Transverse colon (tissue), 4 donors: ENCODE measurements around the gene ANTKMT. TPM values are rescaled to one million over a fixed set of nuclear protein-coding genes. Genes with fewer than 3 reads are reported as not detected.

ENCODE experiments used
- DNase-seq: peaks from one replicate; pipeline ENCODE4 v3.0.0-alpha.2; 2019
- H3K27ac ChIP-seq, 4 donors: fragments of 200-600 bp; sonication (generic); 2 replicates each; pipeline ENCODE4 v1.5.1; 2016 to 2018; ENCODE audit warnings: inconsistent platforms in 4 of 4
- H3K27me3 ChIP-seq: fragments of 200-600 bp; sonication (generic); 2 replicates; pipeline ENCODE4 v1.5.1; 2017; ENCODE audit warnings: inconsistent platforms
- H3K36me3 ChIP-seq, 4 donors: fragments of 200-600 bp; sonication (generic); 2 replicates each; pipeline ENCODE4 v1.5.1; 2017 to 2019; ENCODE audit warnings: inconsistent platforms in 4 of 4
- H3K4me1 ChIP-seq, 4 donors: fragments of 200-600 bp; sonication (generic); 2 replicates each; pipeline ENCODE4 v1.5.1; 2017 to 2020; ENCODE audit warnings: inconsistent platforms in 4 of 4
- H3K4me3 ChIP-seq, 4 donors: fragments of 200-600 bp; sonication (generic); 1 replicate in 1 of 4; 2 replicates in 3 of 4; pipeline versions ENCODE4 v1.5.1 to v1.6.1; 2017 to 2019; ENCODE audit warnings: inconsistent platforms in 4 of 4
- H3K9me3 ChIP-seq, 2 donors: fragments of 200-600 bp; sonication (generic); 2 replicates each; pipeline ENCODE4 v1.5.1; 2017 to 2019; ENCODE audit warnings: inconsistent platforms in 2 of 2
- EP300 ChIP-seq: sonication (generic); formaldehyde crosslinking; IDR thresholded peaks from one replicate; pipeline ENCODE4 v1.6.1; 2017; ENCODE audit warnings: antibody characterized with exemption, low read depth
- POLR2A ChIP-seq: fragments of 450-650 bp; IDR thresholded peaks from one replicate; pipeline ENCODE4 v1.6.1; 2016; ENCODE audit warnings: antibody characterized with exemption, mild to moderate bottlenecking, moderate library complexity
- POLR2AphosphoS5 ChIP-seq, 3 donors: sonication (generic); formaldehyde crosslinking; IDR thresholded peaks; one replicate each; pipeline ENCODE4 v1.6.1; 2016; ENCODE audit warnings: antibody characterized with exemption in 3 of 3
- WGBS, 2 donors: methylation state at CpG; one replicate each; pipeline ENCODE4 v1.1.5; 2018; ENCODE audit warnings: low coverage in 1 of 2; 5-methylcytosine and 5-hydroxymethylcytosine counted together
- in situ Hi-C, 4 donors: fragments of 200-750 bp; cut with MboI; loops; one replicate each; pipeline versions ENCODE4 v1.15.0 to v1.15.1; 2017; ENCODE audit warnings: low sequenced_read_pairs in 3 of 4, low pct_ligation_motif_present in 1 of 4, low pct_unique_long_range_greater_than_20kb in 1 of 4
- intact Hi-C: fragments of 100-400 bp; cut with DNase I; formaldehyde crosslinking; loops from one replicate; pipeline ENCODE4 v1.15.1; 2023; ENCODE audit warnings: low total_unique reads
- total RNA-seq, 4 donors: library from RNA; depleted of rRNA; stranded (reverse); fragments of >200 nt; gene quantifications; one replicate each; pipeline ENCODE4 v1.1.0, GENCODE V29; 2016
- TF ChIP-seq, protein P1 (sequence below), 5 experiments: fragments of 200-600 bp in 3 of 5; fragments of 450-650 bp in 2 of 5; sonication (generic) in 3 of 5; IDR thresholded peaks; 1 replicate in 2 of 5; 2 replicates in 3 of 5; pipeline ENCODE4 v1.5.1; 2016 to 2017; ENCODE audit warnings: antibody characterized with exemption in 5 of 5, inconsistent platforms in 3 of 5, mild to moderate bottlenecking in 2 of 5, moderate library complexity in 1 of 5

The ANTKMT gene
- total RNA-seq, 4 donors from 2014 or later, result 19.7 to 53.0 (median 38.2) TPM

DNA sequence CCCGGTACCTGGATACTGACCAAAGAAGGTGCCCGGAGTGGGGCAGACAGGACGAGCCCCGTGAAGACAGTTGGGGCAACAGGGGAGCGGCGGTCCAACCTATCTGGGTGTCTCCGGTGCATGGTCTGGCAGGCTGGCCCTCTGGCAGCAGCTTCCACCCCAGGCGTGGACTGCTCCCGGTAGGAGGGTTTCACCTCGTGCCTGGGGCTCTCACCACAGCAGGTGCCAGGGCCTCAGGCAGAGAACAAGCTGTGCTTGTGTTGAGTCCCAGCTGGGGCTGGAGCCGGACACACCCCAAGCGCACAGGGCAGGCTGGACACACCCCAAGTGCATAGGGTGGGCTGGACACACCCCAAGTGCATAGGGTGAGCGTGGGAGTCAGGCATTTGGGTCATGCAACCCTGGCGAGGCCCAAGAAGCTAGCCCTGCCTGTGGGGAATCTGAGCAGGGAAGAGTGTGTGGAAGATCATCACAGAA is 13.8 kb upstream of the ANTKMT start:
- in situ Hi-C loops, result no loop called here
- intact Hi-C loops, result loop anchor here (5.0 kb wide), 1 partner anchor 180 kb away; no protein-coding TSS in a partner anchor
- TF ChIP-seq, protein P1, sequence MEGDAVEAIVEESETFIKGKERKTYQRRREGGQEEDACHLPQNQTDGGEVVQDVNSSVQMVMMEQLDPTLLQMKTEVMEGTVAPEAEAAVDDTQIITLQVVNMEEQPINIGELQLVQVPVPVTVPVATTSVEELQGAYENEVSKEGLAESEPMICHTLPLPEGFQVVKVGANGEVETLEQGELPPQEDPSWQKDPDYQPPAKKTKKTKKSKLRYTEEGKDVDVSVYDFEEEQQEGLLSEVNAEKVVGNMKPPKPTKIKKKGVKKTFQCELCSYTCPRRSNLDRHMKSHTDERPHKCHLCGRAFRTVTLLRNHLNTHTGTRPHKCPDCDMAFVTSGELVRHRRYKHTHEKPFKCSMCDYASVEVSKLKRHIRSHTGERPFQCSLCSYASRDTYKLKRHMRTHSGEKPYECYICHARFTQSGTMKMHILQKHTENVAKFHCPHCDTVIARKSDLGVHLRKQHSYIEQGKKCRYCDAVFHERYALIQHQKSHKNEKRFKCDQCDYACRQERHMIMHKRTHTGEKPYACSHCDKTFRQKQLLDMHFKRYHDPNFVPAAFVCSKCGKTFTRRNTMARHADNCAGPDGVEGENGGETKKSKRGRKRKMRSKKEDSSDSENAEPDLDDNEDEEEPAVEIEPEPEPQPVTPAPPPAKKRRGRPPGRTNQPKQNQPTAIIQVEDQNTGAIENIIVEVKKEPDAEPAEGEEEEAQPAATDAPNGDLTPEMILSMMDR (IDR thresholded peaks at IDR 0.05), result no peak
- no peak for TF ChIP-seq POLR2AphosphoS5 (IDR thresholded peaks at IDR 0.05)
- no peak for TF ChIP-seq POLR2A
- no peak for TF ChIP-seq EP300
- Histone ChIP-seq H3K9me3 (no peaks in the 10 kb centered on the region), H3K4me3 (no peak overlapping the region), H3K4me1 (peaks cover 0 to 9% (median 6%) of the 10 kb centered on the region in 4 donors), H3K36me3 (no peaks in the 10 kb centered on the region), H3K27ac (no peak overlapping the region), H3K27me3 (peaks cover 98% of the 10 kb centered on the region)
- DNase-seq, result no peak
- 16% methylated on average over 14 of the region's 14 CpGs; no CpG with 5 or more reads in 1 of the 2 donors for WGBS, 2 donors

DNA sequence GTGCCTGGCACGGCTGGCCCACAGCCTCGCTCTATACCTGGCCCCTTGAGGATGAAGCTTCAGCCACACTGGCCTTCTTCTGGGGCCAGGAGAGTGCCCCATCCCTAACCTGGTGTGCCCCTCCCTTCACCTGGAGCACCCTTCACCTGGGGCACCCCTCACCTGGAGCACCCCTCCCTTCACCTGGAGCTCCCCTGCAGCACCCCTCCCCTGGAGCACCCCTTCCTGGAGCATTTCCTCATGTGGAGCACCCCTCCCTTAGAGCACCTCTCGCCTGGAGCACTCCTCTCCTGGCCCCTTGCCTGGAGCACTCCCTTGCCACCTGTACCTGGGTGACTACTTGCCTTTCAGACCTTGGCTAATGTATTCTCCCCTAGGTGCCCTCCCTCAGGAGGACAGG is 12.9 kb upstream of the ANTKMT start:
- Histone ChIP-seq H3K27ac (no peak overlapping the region), H3K9me3 (no peaks in the 10 kb centered on the region), H3K36me3 (no peaks in the 10 kb centered on the region), H3K4me1 (peaks cover 0 to 9% (median 6%) of the 10 kb centered on the region in 4 donors), H3K27me3 (peaks cover 89% of the 10 kb centered on the region), H3K4me3 (no peak overlapping the region)
- TF ChIP-seq EP300 (no peak), POLR2AphosphoS5 (IDR thresholded peaks at IDR 0.05) (no peak), POLR2A (no peak)
- TF ChIP-seq, protein P1 (IDR thresholded peaks at IDR 0.05), result no peak
- no peak for DNase-seq
- WGBS, 2 donors, result 40 to 50% methylated on average over 1 to 3 of the region's 3 CpGs
- in situ Hi-C loops (no loop called here), intact Hi-C loops (loop anchor here (5.0 kb wide), 1 partner anchor 179 kb away; no protein-coding TSS in a partner anchor)

DNA sequence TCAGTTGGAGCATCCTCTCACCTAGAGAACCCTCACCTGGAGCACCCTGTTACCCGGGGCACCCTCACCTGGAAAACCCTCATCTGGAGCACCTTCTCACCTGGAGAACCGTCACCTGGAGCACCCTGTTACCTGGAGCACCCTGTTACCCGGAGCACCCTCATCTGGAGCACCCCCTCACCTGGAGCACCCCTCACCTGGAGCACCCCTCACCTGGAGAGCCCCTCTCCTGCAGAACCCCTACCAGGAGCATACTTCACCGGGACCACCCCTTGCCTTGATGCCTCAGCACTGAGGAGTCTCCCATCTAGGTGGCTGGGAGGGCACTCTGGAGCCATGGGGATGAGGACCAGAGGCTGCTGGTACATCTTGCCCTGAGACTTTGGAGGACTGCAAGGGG is 12.0 kb upstream of the ANTKMT start:
- DNase-seq, result no peak
- no peak overlapping the region for H3K4me3 ChIP-seq
- no peak overlapping the region for H3K27ac ChIP-seq
- TF ChIP-seq POLR2AphosphoS5 (IDR thresholded peaks at IDR 0.05) (no peak), POLR2A (no peak), EP300 (no peak)
- TF ChIP-seq, protein P1 (IDR thresholded peaks at IDR 0.05), result no peak
- H3K9me3 ChIP-seq, result no peaks in the 10 kb centered on the region
- H3K4me1 ChIP-seq, result peaks cover 0 to 9% (median 6%) of the 10 kb centered on the region in 4 donors
- peaks cover 86% of the 10 kb centered on the region for H3K27me3 ChIP-seq
- intact Hi-C loops, result loop anchor here (5.0 kb wide), 1 partner anchor 178 kb away; no protein-coding TSS in a partner anchor
- in situ Hi-C loops, result no loop called here
- H3K36me3 ChIP-seq, result no peaks in the 10 kb centered on the region
- WGBS, 2 donors, result 60 to 85% methylated on average over 1 to 3 of the region's 4 CpGs

DNA sequence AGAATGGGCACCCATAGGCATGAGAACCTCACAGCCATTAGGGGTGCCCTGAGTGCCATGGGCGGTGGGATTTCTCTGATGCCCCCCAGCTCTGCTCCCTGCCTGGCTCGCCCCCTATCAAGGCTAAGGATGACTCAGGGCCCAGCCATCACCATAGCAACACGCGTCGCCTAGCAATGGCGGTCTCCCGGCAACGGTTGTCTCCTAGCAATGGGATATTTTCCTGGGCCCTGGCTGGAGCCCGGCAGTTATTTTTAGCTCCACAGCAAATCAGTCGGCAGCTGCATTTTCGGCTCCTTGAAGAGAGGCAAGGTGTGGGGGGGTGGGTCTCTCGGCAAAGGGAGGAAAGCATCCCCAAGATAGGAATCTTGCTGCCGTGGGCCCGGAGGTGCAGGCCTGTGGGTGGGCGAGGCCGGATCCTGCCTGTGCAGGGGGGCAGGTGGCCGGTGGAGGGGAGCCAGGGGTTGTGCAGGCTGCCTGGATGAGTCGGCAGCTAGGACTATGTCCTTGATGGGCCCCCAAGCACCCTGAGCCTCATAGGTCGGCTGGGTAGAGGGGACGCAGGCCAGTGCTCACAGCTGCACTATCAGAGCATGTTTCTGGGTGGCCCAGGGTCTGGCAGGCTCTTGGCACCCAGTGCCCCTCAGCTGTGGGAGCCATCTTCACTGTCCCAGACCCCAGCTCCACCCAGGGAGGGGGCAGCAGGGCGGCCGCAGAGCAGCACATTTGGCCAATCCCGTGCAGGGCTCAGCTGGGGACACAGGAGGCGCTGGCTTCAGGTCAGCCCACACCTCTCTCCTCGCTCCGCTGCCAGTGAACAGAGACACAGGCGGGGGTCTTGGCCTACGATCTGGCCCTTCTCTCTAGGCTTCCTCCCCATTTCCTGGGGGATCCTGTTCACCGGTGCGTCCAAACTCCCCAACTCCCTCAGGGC is 11.1 kb upstream of the ANTKMT start:
- 26% methylated on average over 30 of the region's 30 CpGs; no CpG with 5 or more reads in 1 of the 2 donors for WGBS, 2 donors
- H3K9me3 ChIP-seq, result no peaks in the 10 kb centered on the region
- intact Hi-C loops (loop anchor here (5.0 kb wide), 2 partner anchors 77 to 177 kb away; partner anchors contain the start of genes CHTF18 and RPUSD1), in situ Hi-C loops (loop anchor here in 2 of 4 donors (5.0 to 10.0 kb wide), 2 partner anchors 75 to 77 kb away; partner anchors contain the start of genes CHTF18 (in 2 of the 2) and RPUSD1 (in 2 of the 2))
- no peak overlapping the region for H3K4me3 ChIP-seq
- DNase-seq, result no peak
- no peaks in the 10 kb centered on the region for H3K36me3 ChIP-seq
- H3K4me1 ChIP-seq, result peaks cover 0 to 17% (median 11%) of the 10 kb centered on the region in 4 donors
- H3K27me3 ChIP-seq, result peaks cover 85% of the 10 kb centered on the region
- TF ChIP-seq POLR2A (no peak), POLR2AphosphoS5 (IDR thresholded peaks at IDR 0.05) (no peak), EP300 (no peak)
- TF ChIP-seq, protein P1 (IDR thresholded peaks at IDR 0.05), result no peak
- no peak overlapping the region for H3K27ac ChIP-seq
